DMS53 (cell line): ENCODE results near the gene LAMTOR1.

Experiments
- DNase-seq: peaks from one replicate; lab custom pipeline; 2025; lab: John Stamatoyannopoulos, UW

LAMTOR1 gene

DNA sequence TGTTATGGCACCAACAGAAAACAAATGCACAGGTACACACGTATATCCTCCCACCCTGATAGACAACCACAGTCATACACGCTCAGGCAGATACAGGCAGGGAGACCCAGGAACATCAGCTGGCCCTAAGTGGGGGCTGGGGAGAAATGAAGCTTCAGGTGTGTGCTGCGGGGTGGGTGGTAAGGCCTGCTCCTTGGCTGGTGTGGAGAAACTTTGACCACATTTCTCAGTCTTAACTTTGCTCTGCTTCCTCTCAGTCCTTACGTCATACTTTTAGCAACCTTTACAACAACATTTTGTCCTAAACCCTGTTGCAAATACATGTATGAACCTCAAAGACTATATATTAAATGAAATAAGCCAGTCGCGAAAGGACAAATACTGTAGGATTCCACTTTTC, 16.1 kb upstream of the LAMTOR1 start:
- DNase-seq: no peak

- no peak for DNase-seq
Observed at GRCh38 chr11:72116019-72116755, 13.1 kb upstream of the LAMTOR1 start.

GRCh38 chr11:72114570-72114969, 11.5 kb upstream of the LAMTOR1 start:
- DNase-seq: no peak

DNA sequence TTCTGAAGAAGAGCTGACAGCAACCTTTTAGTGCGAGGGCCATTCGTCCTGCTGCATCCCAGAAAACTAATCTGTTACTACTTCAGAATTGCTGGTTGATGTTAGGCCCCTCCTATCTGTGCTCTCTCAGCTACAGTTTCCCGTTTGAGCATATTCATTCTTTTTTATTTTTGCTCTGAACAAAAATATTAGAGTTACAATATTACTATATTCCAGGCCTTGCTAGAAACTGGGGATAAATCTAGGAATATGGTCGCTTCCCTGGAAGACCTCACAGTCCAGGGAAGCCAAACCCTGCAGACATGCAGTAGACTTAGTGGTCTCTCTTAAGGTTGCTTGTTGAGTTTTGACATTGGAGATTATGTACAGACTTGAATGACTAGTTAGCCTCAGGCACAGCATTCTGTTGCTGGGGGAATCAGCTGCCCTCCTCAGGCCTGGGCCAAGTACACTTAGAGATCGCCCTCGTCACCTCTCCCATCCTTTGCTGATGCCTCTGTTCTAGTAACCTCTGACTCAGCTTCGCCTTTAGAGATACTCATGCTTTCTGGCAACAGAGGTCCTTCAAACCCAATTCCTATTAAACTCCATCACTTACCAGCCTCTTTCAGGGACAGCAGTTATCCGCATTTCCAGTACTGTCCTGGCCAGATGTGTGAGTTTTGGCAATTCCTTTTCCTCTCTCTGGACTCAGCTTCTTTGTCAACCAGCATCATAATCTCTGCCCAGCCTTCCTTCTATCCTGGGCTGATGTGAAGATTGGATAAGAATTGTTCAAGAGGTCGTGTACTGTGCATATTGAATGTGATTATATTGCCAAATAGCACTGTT, 10.1 kb upstream of the LAMTOR1 start:
- no peak for DNase-seq

GRCh38 chr11:72112143-72112977, 9.3 kb upstream of the LAMTOR1 start, which contains the start of gene ANAPC15:
ANAPC15 (minus strand) TSS chr11:72112695; CDS start chr11:72111276, 1,419 bp downstream.
- DNase-seq: peak; percentile 100

DNA sequence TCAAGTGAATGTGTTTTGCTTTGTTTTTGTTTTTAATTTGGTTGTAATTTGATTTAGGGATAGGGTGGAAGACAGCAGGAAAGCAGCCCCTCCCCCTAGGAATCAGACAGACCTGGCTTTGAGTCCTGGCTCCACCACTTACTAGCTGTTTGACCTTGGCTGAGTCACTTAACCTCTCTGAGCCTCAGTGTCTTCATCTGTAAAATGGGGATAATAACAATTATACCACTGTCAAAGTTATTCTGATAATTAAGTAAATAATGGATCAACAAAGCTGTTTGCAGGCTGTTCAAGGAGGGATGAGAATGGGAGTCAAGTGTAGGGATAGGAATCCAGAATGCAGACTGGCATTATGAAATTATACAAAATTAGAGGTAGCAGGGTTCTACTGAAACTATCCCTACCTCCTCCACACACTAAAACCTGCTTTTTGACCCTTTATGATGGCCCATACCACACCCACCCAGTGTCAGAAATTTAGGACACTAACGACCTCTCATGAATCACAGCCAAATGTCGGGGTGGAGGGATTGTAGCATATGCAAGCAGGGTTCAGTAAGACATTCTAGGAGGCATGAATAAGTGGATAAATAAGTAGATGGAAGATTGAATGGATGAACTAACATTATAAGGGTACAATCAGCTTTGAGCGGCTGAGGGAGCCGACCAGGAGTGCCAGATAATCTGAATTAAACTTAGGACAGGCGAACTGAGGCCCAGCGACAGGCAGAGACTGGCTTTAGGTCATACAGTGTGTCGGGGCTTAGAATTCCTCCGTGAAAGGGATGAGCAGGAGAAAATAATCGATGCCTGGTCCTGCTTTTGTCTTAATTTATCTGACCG, 8.4 kb upstream of the LAMTOR1 start:
- no peak for DNase-seq

DNA sequence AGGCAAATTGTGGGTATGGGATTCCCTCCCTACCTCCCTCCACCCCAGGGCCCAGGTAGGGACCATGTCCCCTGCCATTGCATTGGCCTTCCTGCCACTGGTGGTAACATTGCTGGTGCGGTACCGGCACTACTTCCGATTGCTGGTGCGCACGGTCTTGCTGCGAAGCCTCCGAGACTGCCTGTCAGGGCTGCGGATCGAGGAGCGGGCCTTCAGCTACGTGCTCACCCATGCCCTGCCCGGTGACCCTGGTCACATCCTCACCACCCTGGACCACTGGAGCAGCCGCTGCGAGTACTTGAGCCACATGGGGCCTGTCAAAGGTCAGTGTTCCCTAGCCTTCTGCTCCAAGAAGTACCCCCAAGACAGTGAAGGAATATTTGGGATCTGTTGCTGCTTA, 2.8 kb upstream of the LAMTOR1 start, which contains the start of gene TOMT:
TOMT (plus strand) TSS at position 37 of the 400 bp plus-strand sequence; CDS start at position 65, 28 bp downstream.
- no peak for DNase-seq

GRCh38 chr11:72103754-72104167, 664 bp upstream of the LAMTOR1 start:
- no peak for DNase-seq

- DNase-seq: no peak
Observed at GRCh38 chr11:72102631-72102945, 509 bp downstream of the LAMTOR1 start.

- no peak for DNase-seq
Observed at GRCh38 chr11:72102162-72102561, 935 bp downstream of the LAMTOR1 start.

- DNase-seq: no peak
Observed at GRCh38 chr11:72100462-72100861, 2.6 kb downstream of the LAMTOR1 start.

DNA sequence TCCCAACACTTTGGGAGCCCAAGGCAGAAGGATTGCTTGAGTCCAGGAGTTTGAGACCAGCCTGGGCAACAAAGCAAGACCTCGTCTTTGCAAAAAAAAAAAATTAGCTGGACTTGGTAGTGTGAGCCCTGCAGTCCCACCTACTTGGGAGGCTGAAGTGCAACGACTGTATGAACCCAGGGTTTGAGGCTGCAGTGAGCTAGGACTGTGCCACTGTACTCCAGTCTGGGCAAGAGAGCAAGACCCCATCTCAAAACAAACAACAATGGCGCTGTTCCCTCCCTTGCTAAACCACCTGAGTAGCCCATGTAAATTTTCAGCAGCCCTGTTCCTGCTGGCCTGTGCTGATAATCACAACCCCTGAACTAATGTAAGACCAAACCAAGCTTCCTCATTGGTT, 3.1 kb downstream of the LAMTOR1 start:
- DNase-seq: no peak

DNA sequence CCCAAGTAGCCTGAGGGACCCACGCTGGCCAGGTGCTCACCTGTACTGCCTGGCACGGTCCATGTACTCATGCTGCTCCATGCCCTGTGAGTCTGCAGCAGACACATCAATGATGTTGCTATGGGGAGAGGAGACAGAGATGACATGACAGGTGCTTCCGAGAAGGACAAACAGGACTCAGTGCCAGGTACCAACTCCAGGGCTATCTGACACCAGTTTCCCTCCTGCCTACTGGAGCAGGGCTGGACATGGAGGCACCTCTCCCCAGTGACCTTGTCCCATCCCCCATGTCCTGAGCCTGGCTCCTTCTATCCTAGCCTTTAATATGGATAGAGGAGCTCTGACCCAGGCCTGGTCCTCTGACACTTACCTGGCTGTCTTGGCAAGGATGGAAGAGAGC, 4.4 kb downstream of the LAMTOR1 start:
- DNase-seq: no peak

GRCh38 chr11:72091292-72091691, 11.8 kb downstream of the LAMTOR1 start:
- peak; percentile 86 for DNase-seq

GRCh38 chr11:72088076-72088808, 14.9 kb downstream of the LAMTOR1 start:
- no peak for DNase-seq

GRCh38 chr11:72085621-72086351, 17.3 kb downstream of the LAMTOR1 start:
- DNase-seq: peak; percentile 38

DNA sequence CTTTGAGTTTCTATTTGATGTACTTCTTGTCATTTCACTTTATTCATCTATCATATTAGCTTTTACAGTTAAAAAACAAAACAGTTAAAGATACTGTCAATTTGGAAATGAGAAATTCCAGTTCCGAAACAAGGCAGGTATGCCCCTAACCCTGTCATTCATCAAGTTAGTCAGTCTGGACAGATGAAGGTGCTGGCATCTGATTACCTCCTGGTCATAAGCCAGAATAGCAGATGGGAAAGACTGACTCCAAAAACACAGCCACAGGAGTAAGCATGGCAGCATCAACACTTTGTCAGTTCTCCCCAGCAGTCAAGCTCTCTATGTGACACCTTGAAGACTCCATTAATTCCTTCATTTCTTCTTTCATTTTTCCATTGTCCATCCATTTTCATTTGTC, 18.1 kb downstream of the LAMTOR1 start:
- DNase-seq: no peak

GRCh38 chr11:72084076-72084475, 19.0 kb downstream of the LAMTOR1 start:
- no peak for DNase-seq

GRCh38 chr11:72083414-72083813, 19.7 kb downstream of the LAMTOR1 start:
- DNase-seq: no peak
